ENCODE data around the gene PDZK1IP1.
"Not testable (repeated sequence)": the region's sequence is repeated elsewhere in the genome, so short reads cannot be mapped to it uniquely, and the experiment has no call there.

Gene PDZK1IP1

DNA sequence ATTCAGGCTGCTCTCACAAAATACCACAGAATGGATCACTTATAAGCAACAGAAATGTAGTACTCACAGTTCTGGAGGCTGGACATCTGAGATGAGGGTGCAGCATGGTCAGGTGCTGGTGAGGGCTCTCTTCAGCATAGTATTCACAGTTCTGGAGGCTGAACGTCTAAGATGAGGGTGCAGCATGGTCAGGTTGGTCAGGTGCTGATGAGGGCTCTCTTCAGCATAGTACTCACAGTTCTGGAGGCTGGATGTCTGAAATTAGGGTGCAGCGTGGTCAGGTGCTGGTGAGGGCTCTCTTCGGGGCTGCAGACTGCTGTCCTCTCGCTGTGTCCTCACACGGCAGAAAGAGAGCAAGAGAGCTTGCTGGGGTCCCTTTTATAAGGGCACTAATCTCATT, 17.1 kb downstream of the PDZK1IP1 start:
- Mint-ChIP-seq H3K9me3 (peaks cover 0 to 4% of the 10 kb centered on the region in 2 donors), H3K4me3 (no peak overlapping the region), H3K36me3 (no peaks in the 10 kb centered on the region), H3K27me3 (peaks cover 30 to 52% of the 10 kb centered on the region in 2 donors), H3K4me1 (peaks cover 3 to 7% of the 10 kb centered on the region in 2 donors), H3K27ac (no peak overlapping the region)
- DNase-seq = no peak
- ATAC-seq (replicated peaks) = no peak

DNA sequence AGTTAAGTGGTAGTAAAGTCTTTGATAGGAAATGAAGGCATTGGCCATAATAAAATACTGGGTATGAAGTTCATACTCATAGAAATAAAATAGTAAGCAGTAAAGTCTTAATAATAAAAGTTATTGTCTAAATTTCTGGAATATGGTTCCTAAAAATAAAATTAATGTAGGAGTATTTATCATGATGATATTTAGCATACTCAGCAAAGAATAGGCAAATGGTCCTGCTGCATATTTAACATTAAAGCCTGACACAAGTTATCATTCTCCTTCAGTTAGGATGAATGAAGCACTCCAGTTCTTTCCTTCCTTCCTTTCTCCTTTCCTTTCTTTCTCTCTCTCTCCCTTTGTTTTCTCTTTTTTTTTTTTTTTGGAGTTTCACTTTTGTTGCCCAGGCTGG, 25.3 kb downstream of the PDZK1IP1 start:
- peaks cover 44 to 59% of the 10 kb centered on the region in 2 donors for H3K27me3 Mint-ChIP-seq
- no peak overlapping the region for H3K27ac Mint-ChIP-seq
- H3K4me3 Mint-ChIP-seq = no peak overlapping the region
- peaks cover 0 to 11% of the 10 kb centered on the region in 2 donors for H3K9me3 Mint-ChIP-seq
- DNase-seq (no peak), ATAC-seq (replicated peaks) (no peak)
- no peaks in the 10 kb centered on the region for H3K4me1 Mint-ChIP-seq
- H3K36me3 Mint-ChIP-seq = no peaks in the 10 kb centered on the region

DNA sequence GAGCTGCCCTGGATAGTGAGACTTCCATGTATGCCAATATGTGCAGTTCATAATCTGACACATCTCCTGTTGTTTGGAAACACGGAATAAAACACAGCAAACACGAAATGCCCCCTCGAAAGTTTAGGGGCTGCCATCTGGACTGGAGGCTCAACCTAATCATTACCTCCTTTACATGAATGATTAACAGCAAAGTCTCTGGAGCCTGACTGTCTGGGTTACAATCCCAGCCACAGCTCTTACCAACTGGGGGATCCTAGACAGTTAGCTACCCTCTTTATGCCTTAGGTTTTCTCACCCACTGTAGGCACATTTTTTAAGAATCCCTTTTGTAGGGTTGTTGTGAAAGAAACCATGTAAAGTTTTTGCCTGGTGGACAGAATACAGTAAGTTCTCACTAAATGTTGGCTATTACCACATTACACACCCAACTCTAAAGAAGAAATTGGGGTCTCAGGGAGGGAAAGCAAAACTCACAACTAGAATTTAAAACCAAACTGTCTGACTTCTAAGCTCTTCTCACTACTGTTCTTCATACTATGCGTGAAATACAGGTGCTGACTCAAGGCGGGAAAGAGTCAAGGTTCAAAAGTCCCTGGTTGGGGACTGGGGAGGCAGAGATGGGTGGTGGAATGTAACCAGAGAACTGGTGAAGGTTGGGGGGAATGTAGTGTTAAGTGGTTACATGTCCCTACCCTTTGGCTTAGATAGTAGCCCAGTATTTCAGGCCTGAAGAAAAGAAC, 28.4 kb downstream of the PDZK1IP1 start:
- Mint-ChIP-seq H3K4me1 (no peaks in the 10 kb centered on the region), H3K36me3 (no peaks in the 10 kb centered on the region), H3K27ac (no peak overlapping the region), H3K9me3 (peaks cover 0 to 9% of the 10 kb centered on the region in 2 donors), H3K27me3 (peaks cover 22 to 38% of the 10 kb centered on the region in 2 donors), H3K4me3 (no peak overlapping the region)
- ATAC-seq (replicated peaks) (no peak), DNase-seq (no peak)

DNA sequence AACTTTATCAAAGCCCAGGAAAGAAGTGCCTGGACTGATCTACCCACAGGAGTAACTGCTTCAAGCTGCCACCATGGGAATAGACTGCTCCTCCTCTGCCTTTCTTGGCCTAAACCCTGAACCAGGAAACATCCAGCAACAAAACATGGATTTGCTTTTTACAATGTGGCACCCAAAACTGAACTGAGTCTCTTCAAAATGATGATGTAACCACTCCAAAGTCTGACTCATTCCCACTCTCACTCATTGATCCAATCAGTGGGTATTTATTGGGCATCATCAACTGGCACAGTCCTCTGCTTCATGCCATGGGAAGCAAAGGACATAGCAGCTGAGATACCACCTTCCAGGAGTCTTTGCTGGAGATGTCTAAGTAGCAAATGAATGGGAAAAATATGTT, 29.1 kb downstream of the PDZK1IP1 start:
- H3K27me3 Mint-ChIP-seq = peaks cover 24 to 39% of the 10 kb centered on the region in 2 donors
- peaks cover 4 to 14% of the 10 kb centered on the region in 2 donors for H3K9me3 Mint-ChIP-seq
- H3K4me3 Mint-ChIP-seq = no peak overlapping the region
- DNase-seq (no peak), ATAC-seq (replicated peaks) (no peak)
- no peak overlapping the region for H3K27ac Mint-ChIP-seq
- peaks cover 0 to 4% of the 10 kb centered on the region in 2 donors for H3K36me3 Mint-ChIP-seq
- no peaks in the 10 kb centered on the region for H3K4me1 Mint-ChIP-seq

DNA sequence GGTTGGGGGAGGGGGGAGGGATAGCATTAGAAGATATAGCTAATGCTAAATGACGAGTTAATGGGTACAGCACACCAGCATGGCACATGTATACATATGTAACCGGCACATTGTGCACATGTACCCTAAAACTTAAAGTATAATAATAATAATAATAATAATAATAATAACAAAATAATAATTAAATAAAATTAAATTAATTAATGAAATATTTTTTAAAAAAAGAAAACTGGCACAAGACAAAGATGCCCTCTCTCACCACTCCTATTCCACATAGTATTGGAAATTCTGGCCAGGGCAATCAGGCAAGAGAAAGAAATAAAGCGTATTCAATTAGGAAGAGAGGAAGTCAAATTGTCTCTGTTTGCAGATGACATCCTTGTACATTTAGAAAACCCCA, 31.9 kb downstream of the PDZK1IP1 start:
- H3K27ac Mint-ChIP-seq; H3K4me3 Mint-ChIP-seq; DNase-seq; ATAC-seq (replicated peaks); H3K36me3 Mint-ChIP-seq; H3K4me1 Mint-ChIP-seq: not testable (repeated sequence)
- H3K9me3 Mint-ChIP-seq = peaks cover 19 to 20% of the 10 kb centered on the region in 2 donors
- peaks cover 33 to 37% of the 10 kb centered on the region in 2 donors for H3K27me3 Mint-ChIP-seq

DNA sequence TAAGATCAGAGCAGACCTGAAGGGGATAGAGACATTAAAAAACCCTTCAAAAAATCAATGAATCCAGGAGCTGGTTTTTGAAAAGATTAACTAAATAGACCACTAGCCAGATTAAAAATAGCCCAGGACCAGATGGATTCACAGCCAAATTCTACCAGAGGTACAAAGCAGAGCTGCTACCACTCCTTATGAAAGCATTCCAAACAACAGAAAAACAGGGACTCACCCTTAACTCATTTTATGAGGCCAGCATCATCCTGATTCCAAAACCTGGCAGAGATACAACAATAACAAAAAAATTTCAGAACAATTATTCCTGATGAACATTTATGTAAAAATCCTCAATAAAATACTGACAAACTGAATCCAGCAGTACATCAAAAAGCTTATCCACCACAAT, 33.4 kb downstream of the PDZK1IP1 start:
- H3K4me3 Mint-ChIP-seq; DNase-seq; H3K27ac Mint-ChIP-seq; H3K36me3 Mint-ChIP-seq; ATAC-seq (replicated peaks); H3K4me1 Mint-ChIP-seq: not testable (repeated sequence)
- Mint-ChIP-seq H3K27me3 (peaks cover 24 to 33% of the 10 kb centered on the region in 2 donors), H3K9me3 (peaks cover 17 to 20% of the 10 kb centered on the region in 2 donors)

DNA sequence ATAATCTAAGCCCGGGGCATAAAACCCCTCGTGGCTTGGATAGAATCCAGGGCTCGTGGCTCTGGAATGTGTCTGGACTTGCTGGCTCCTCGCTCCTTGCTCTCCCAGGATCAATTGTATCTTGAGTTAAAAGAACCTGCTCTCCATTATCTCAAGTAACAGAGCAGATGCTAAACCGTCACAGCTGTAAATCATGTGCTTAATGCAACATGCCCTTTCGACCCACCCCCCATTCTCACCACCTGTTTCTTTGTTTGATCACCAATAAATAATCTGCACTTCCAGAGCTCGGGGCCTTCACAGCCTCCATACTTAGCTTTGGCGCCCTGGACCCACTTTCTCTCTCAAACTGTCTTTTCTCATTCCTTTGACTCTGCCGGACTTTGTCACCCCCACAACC, 40.7 kb downstream of the PDZK1IP1 start:
- not testable (repeated sequence) for H3K36me3 Mint-ChIP-seq; H3K4me1 Mint-ChIP-seq; DNase-seq; H3K9me3 Mint-ChIP-seq; ATAC-seq (replicated peaks); H3K4me3 Mint-ChIP-seq; H3K27ac Mint-ChIP-seq
- peaks cover 31 to 35% of the 10 kb centered on the region in 2 donors for H3K27me3 Mint-ChIP-seq

DNA sequence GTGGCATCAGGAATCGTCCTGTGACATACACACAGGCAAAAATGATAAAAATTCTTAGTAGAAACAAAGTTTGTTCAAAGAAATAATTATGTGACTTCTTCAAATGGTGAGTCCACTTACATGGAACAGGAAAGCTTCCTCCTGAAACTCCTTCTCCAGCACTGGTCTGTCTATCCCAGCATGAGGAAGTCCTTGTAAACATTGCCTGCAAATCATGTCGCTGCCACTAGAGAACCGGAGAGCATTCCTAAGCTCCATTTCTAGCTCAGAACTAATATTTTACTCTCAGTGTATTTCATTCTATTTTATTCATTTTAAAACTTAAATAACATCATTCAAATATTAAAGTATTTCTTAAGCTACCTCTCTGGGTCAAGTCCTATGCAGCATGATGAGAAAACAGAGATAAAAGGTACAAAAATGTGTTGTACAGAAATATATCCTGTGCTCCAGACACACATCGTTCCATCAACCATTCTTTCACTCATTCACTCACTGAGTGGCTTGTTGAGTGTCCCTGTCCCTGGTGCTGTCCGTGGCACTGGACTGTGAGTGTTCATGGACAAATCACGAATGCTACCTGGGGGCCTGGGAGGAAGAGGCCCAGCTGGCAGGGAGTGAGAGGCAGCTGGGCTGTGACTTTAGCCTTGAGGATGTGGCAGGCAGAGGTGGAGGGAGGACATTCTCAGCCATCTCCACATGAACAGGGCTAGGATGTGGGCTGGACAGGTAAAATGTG, 42.6 kb downstream of the PDZK1IP1 start:
- H3K36me3 Mint-ChIP-seq = no peaks in the 10 kb centered on the region

DNA sequence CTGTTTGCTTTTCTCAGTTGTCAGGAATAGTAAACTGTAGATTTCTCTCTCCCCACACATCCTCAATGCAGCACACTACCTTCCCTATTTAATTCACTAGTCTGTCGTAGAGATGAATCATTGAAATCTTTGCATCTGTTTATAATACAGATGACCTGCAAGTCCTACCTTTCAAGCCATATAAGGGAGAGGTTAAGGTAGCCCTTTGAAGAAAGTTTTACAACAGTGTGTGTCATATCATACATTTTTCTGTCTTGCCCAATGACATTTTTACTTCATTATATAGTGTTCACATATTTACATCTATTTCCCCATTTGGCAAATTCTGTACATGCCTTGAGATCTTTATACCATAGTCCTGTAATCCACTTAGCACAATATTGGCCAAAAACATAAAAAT, 43.3 kb downstream of the PDZK1IP1 start:
- not testable (repeated sequence) for ATAC-seq (replicated peaks); H3K4me1 Mint-ChIP-seq; H3K36me3 Mint-ChIP-seq; H3K9me3 Mint-ChIP-seq; DNase-seq; H3K4me3 Mint-ChIP-seq; H3K27ac Mint-ChIP-seq
- peaks cover 30 to 44% of the 10 kb centered on the region in 2 donors for H3K27me3 Mint-ChIP-seq

More for the DNA sequence above, 42.6 kb downstream of the PDZK1IP1 start:
- H3K9me3 Mint-ChIP-seq = no peaks in the 10 kb centered on the region
- peaks cover 28 to 37% of the 10 kb centered on the region in 2 donors for H3K27me3 Mint-ChIP-seq
- DNase-seq = no peak
- H3K27ac Mint-ChIP-seq = no peak overlapping the region
- no peak for ATAC-seq (replicated peaks)
- H3K4me1 Mint-ChIP-seq = no peaks in the 10 kb centered on the region
- H3K4me3 Mint-ChIP-seq = no peak overlapping the region

DNA sequence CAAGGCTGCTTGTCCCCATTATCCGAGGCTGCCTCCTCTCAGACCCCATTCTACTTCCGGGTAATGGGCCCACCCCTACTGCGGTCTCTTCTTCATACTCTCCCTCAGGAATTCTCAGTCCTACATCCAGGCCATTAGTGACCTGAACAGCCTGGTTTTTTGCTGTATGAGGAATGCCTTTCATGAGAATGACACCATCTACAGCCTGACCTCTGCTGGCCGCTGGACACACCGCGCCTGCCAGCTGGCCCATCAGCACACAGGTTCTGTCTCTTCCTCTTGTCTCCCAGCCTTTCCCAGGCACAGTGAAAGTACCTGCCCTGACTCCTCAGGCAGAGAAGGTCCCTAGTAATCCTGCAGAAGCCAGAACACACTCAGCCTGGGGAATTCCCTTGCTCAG, 46.2 kb downstream of the PDZK1IP1 start:
- H3K4me1 Mint-ChIP-seq; DNase-seq; H3K36me3 Mint-ChIP-seq; ATAC-seq (replicated peaks); H3K4me3 Mint-ChIP-seq; H3K9me3 Mint-ChIP-seq; H3K27ac Mint-ChIP-seq: not testable (repeated sequence)
- peaks cover 24 to 25% of the 10 kb centered on the region in 2 donors for H3K27me3 Mint-ChIP-seq

DNA sequence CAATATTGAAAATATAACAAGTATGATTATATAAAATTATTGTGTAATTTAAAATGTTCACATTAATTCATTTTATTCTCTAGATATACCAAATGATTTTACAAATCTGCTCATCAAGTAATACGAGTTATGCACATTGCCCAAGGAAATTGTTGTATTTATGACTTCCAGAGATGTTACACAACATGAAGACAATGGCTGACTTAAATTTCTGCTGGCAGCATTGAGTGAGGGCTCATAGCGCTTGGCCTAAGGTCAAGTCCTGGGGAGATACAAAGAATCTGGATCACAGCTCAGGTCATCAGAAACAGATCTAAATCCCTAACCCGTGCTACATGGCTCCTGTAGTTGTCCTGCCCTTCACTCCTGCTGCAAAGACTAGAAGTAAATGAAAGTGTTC, 49.5 kb downstream of the PDZK1IP1 start:
- DNase-seq; H3K36me3 Mint-ChIP-seq; H3K4me3 Mint-ChIP-seq; ATAC-seq (replicated peaks); H3K9me3 Mint-ChIP-seq; H3K27ac Mint-ChIP-seq; H3K4me1 Mint-ChIP-seq: not testable (repeated sequence)
- H3K27me3 Mint-ChIP-seq = peaks cover 10 to 12% of the 10 kb centered on the region in 2 donors

DNA sequence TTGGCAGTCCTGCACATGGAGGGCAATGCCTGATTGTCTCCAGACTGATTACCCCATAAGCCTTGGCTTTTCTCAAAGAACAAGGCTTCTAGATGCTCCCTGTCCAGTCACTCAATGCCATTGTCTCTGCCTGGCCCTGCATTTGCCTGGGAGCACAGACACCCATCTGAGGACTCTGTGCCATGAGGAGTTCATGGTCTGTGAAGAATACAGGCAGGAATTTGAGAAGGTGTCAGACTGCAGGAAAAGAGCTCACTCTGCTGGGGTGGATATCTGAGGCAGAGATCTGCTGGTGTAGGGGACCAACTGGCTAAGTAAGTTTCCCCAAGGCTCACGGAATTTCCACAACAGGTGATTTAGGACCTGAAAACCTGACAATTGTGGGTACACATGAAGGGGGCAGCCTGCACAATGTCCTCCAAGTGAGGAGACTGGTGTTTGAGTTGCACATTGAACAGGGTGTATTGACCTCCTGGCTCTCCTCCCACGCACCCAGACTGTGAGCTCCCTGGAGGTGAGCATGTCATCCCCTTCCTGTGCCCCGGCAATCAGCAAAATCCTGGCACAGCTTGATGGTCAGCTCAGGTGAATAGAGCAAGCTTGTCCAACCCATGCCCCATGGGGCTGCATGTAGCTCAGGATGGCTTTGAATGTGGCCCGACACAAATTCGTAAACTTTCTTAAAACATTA, 51.8 kb downstream of the PDZK1IP1 start:
- no peak for DNase-seq
- H3K27ac Mint-ChIP-seq = no peak overlapping the region
- H3K9me3 Mint-ChIP-seq = peaks cover 0 to 1% of the 10 kb centered on the region in 2 donors
- H3K4me1 Mint-ChIP-seq = no peaks in the 10 kb centered on the region
- H3K4me3 Mint-ChIP-seq = no peak overlapping the region
- peaks cover 12% of the 10 kb centered on the region in 2 donors for H3K27me3 Mint-ChIP-seq
- no peaks in the 10 kb centered on the region for H3K36me3 Mint-ChIP-seq
- no peak for ATAC-seq (replicated peaks)

DNA sequence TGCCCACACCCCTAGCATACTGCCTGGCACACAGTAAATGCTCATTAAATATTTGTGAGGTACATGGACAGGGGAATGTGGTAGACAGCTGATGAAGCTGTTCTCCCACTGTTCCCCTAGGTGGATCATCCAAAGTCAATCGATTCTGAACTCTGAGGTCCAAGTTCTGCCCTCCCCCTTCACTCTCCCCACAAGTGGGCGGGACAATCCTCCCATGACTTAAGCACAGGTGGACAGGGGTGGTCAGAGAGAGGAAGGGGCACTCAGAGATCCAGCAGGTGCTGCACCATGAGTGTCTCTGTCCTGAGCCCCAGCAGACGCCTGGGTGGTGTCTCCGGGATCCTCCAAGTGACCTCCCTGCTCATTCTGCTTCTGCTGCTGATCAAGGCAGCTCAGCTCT, 52.6 kb downstream of the PDZK1IP1 start, which contains the start of gene CYP4A22:
Gene CYP4A22 (plus strand): TSS at position 244 of the 400 bp plus-strand sequence. CDS start 45 bp downstream, at position 289.
- DNase-seq = no peak
- Mint-ChIP-seq H3K4me1 (no peaks in the 10 kb centered on the region), H3K36me3 (no peaks in the 10 kb centered on the region), H3K27me3 (peaks cover 11 to 14% of the 10 kb centered on the region in 2 donors), H3K27ac (no peak within 1 kb of the TSS), H3K9me3 (peaks cover 0 to 6% of the 10 kb centered on the region in 2 donors), H3K4me3 (no peak within 1 kb of the TSS)
- ATAC-seq (replicated peaks) = no peak
